Endothelial cell (in vitro differentiated cells): ENCODE results near the gene REXO1. TPM values are rescaled to one million over a fixed set of nuclear protein-coding genes. Genes with fewer than 3 reads are reported as not detected.
"Not testable (repeated sequence)": the region's sequence is repeated elsewhere in the genome, so short reads cannot be mapped to it uniquely, and the experiment has no call there.

Source experiments
- DNase-seq: peaks from one replicate; pipeline ENCODE4 v3.0.0; 2021; ENCODE audit warnings: low spot score
- H3K27ac Mint-ChIP-seq: one replicate; pipeline ENCODE4 v1.8.0; 2021; ENCODE audit warnings: mixed read lengths, inconsistent platforms; ENCODE audit not compliant: unreplicated experiment
- H3K27me3 Mint-ChIP-seq: one replicate; pipeline ENCODE4 v1.8.0; 2021; ENCODE audit warnings: mild to moderate bottlenecking, moderate library complexity, mixed read lengths, inconsistent platforms; ENCODE audit not compliant: unreplicated experiment
- H3K36me3 Mint-ChIP-seq: one replicate; pipeline ENCODE4 v1.8.0; 2021; ENCODE audit warnings: mild to moderate bottlenecking, low read depth, mixed read lengths, inconsistent platforms; ENCODE audit not compliant: unreplicated experiment
- H3K4me1 Mint-ChIP-seq: one replicate; pipeline ENCODE4 v1.8.0; 2021; ENCODE audit warnings: mild to moderate bottlenecking, mixed read lengths, inconsistent platforms; ENCODE audit not compliant: unreplicated experiment
- H3K4me3 Mint-ChIP-seq: one replicate; pipeline ENCODE4 v1.8.0; 2021; ENCODE audit warnings: mild to moderate bottlenecking, mixed read lengths, inconsistent platforms; ENCODE audit not compliant: unreplicated experiment
- H3K9me3 Mint-ChIP-seq: one replicate; pipeline ENCODE4 v1.8.0; 2021; ENCODE audit warnings: mixed read lengths, inconsistent platforms; ENCODE audit not compliant: unreplicated experiment
- CTCF ChIP-seq: fragments of 200-600 bp; sonication (generic); IDR thresholded peaks from one replicate; pipeline ENCODE4 v1.5.0; 2021; ENCODE audit warnings: antibody characterized with exemption; ENCODE audit not compliant: unreplicated experiment
- total RNA-seq: library from RNA; stranded (reverse); fragmentation: NEBNext Ultra II Directional; extraction: Animal tissue kit (Norgen Biotek cat#: 25700); gene quantifications from one replicate; pipeline ENCODE4 v1.2.1, GENCODE V29; 2021; ENCODE audit not compliant: unreplicated experiment

The REXO1 gene
- total RNA-seq, 1 donor from 2014 or later: 48.1 TPM

GRCh38 chr19:1876496-1877279 lies 28.4 kb upstream of the REXO1 start:
- not testable (repeated sequence) for DNase-seq, H3K9me3 Mint-ChIP-seq, H3K36me3 Mint-ChIP-seq
- TF ChIP-seq CTCF: peak; percentile 5
- H3K4me1 Mint-ChIP-seq: peaks cover 16% of the 10 kb centered on the region
- peak overlapping the region; percentile 90 for H3K4me3 Mint-ChIP-seq
- peak overlapping the region; percentile 74 for H3K27ac Mint-ChIP-seq
- peaks cover 27% of the 10 kb centered on the region for H3K27me3 Mint-ChIP-seq

GRCh38 chr19:1875646-1876495 lies 27.6 kb upstream of the REXO1 start:
- Mint-ChIP-seq H3K4me3 (peak overlapping the region; percentile 96), H3K27me3 (peaks cover 27% of the 10 kb centered on the region), H3K9me3 (no peaks in the 10 kb centered on the region), H3K36me3 (peaks cover 3% of the 10 kb centered on the region), H3K4me1 (peaks cover 16% of the 10 kb centered on the region), H3K27ac (peak overlapping the region; percentile 74)
- TF ChIP-seq CTCF: no peak
- DNase-seq: peak; percentile 91

DNA sequence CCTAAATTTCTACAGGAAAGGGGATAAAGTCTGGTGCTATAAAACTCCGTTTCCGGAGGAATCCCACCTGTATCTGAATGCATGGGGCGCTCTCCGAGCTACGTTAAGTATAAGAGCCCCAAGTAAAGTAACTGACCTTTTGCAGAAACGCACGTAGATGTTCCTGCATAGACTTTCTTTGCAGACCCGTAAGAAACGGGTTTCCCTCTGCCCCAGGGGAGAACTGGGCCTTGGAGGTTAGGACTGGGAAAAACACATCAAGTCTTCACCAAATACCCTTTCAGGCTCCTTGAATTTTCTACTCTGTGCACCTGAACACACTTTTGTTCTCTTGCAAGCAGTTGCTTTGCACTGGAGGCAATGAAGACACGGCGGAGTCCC lies 27.0 kb upstream of the REXO1 start:
- peaks cover 16% of the 10 kb centered on the region for H3K4me1 Mint-ChIP-seq
- H3K27me3 Mint-ChIP-seq: peaks cover 27% of the 10 kb centered on the region
- H3K36me3 Mint-ChIP-seq, H3K9me3 Mint-ChIP-seq, DNase-seq: not testable (repeated sequence)
- peak overlapping the region; percentile 96 for H3K4me3 Mint-ChIP-seq
- peak overlapping the region; percentile 72 for H3K27ac Mint-ChIP-seq

DNA sequence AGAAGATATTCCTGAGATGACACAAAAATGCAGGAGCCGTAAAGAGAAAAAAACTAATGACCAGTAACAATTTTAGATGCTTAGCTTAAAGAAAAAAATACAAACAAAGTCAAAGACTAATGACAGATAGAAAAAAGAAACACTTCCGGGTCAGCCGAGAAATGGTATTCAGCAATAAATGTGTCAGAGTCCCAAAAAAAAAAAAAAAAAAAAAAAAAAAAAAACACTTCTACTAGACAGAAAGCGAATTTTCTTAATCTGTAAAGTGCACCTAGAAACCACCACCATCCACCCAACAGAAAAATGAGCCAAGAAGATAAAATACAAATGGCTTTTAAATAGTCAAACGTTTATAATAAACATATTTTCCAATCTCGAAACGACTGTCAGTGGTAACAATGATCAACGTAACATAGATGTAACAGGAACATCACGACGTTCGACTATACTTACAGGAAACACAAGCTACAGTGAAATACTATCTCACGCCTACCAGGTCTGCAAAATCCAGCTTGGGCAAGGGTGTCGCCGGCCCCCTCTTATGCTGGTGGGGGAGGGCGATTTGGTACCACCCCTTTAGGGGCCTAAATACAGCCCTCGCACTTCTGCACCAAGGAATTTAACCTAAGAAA lies 26.4 kb upstream of the REXO1 start:
- peak overlapping the region; percentile 72 for H3K27ac Mint-ChIP-seq
- peaks cover 25% of the 10 kb centered on the region for H3K27me3 Mint-ChIP-seq
- peaks cover 3% of the 10 kb centered on the region for H3K36me3 Mint-ChIP-seq

More for the DNA sequence above, 26.4 kb upstream of the REXO1 start:
- no peak for DNase-seq
- no peak for TF ChIP-seq CTCF
- no peaks in the 10 kb centered on the region for H3K9me3 Mint-ChIP-seq
- H3K4me1 Mint-ChIP-seq: peaks cover 16% of the 10 kb centered on the region
- peak overlapping the region; percentile 96 for H3K4me3 Mint-ChIP-seq
